ENCODE results near the gene THOC7. TPM values are rescaled to one million over a fixed set of nuclear protein-coding genes. Genes with fewer than 3 reads are reported as not detected.

The THOC7 gene
- 61.0 to 69.9 TPM (median 62.4 TPM) in 5 replicates for total RNA-seq (2022; extraction: Qiagen RNA extraction; ENCODE audit: low read depth)

DNA sequence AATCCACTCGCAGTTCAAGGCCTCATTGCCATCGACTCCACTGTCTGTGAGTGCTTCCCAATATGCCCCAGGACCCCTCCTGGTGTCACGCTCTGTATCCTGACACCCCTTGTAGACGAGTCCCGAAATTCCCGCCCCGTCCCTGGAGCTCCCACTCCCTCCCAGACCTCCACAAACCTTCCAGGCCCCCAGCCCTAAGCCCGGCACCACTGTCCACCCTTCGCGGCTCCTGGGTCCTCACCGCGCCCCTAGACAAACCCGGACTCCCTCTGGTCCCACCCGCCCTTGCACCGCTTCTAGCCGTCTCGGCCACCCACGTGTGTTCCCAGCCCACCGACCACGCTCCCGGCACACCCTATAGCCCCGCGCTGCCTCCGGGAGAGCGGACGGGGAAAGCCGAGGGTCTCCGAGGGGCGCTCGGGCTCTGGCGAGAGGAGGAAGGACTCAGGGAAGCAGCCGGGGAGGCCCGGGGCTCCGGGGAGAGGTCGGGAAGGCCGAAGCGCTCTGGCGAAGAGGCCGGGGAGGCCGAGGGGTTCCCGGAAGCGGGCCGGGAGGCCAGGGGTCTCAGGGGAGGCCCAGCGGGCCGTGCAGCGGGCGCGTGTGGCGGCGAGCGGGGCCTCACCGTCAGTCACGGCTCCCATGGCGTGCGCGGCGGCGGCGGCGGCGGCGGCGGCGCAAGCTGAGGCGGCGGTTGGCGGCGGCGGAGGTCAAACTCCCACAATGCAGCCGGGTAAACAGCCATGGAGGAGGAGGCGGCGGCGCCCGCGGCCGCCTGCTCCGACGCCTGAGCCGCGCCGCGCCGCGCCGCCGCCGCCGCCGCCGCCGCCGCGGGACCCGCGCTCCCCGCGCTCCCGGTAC lies at the start of gene THOC7, which contains the start of gene ATXN7:
THOC7 (minus strand) TSS at position 656 of the 858 bp plus-strand sequence; CDS start at position 641, 15 bp downstream.
ATXN7 (plus strand) TSS at position 718 of the 858 bp plus-strand sequence. CDS start 48,732 bp downstream, outside the sequence.

DNA sequence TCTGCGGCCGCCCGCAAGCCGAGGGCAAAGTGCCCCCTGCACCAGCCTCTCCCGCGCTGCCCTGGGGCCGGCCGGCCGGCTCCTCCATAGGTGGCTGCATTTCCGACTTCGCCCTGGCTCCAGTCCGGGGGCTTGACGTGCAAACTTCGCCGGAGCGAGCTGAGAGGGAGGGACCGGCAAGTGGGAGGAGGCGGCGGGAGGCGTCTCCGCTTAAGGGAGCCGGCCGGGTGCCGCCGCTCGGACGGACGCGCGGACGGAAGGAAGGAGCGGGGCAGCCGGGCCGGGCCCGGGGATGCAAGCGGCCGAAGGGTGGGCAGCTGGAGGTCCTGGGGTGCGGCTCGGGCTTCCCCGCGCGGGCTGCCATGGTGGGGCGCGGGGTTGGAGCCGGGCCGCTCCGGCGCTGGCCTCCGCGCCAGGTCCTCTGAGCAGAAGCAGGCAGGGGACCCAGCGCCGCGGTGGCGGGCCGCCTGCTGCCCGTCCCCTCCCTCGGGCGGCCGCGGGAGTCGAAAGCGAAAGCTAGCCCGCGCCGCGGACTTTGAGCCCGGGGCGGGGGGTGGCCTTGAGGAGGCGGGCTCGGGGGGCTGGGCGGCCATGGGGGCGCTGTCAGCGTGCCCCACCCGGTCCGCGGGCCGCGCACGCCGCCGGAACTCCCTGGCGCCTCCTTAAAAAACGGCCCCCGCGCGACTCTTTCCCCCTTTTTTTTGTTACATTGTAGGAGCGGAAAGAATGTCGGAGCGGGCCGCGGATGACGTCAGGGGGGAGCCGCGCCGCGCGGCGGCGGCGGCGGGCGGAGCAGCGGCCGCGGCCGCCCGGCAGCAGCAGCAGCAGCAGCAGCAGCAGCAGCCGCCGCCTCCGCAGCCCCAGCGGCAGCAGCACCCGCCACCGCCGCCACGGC lies 48.5 kb upstream of the THOC7 start, which contains the start of gene SCAANT1:
SCAANT1 (minus strand) TSS at position 511 of the 895 bp plus-strand sequence.

DNA sequence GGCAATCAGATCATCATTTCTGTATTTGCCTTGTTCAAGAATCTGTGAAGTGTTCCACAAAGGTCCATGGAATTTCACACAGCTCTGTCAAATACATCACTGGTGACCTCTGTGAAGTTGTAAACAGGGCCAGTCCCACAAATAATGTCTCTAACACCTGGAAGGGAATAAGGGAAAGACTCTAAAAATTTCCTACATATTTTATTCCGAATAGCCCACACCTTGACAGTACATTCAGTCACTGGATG lies 44.5 kb downstream of the THOC7 start, which contains the start of gene C3orf49:
C3orf49 (plus strand) TSS at position 149 of the 248 bp plus-strand sequence. CDS start 173 bp downstream, outside the sequence.

Other genes with a start within 250 kb of the THOC7 start
- not detected in 5 replicates for gene SNTN, start 211.1 kb downstream of the THOC7 start, total RNA-seq (2022; extraction: Qiagen RNA extraction; ENCODE audit: low read depth)
- gene C3orf49, start 44.5 kb downstream of the THOC7 start, total RNA-seq (2022; extraction: Qiagen RNA extraction; ENCODE audit: low read depth): not detected in 5 replicates
- 2.1 to 5.7 TPM (median 3.8 TPM) in 5 replicates for gene ATXN7, start 62 bp upstream of the THOC7 start, total RNA-seq (2022; extraction: Qiagen RNA extraction; ENCODE audit: low read depth)
- not detected in 5 replicates for gene SCAANT1, start 48.6 kb upstream of the THOC7 start, total RNA-seq (2022; extraction: Qiagen RNA extraction; ENCODE audit: low read depth)
- gene PSMD6, start 159.7 kb upstream of the THOC7 start, total RNA-seq (2022; extraction: Qiagen RNA extraction; ENCODE audit: low read depth): 74.2 to 85.1 TPM (median 78.8 TPM) in 5 replicates